ENCODE data around the gene HDAC5. TPM values are rescaled to one million over a fixed set of nuclear protein-coding genes. Genes with fewer than 3 reads are reported as not detected.

Gene HDAC5
- total RNA-seq, 4 donors from 2014 or later = 45.3 to 182 (median 70.8) TPM

GRCh38 chr17:44111777-44112176, 11.7 kb downstream of the HDAC5 start:
- Histone ChIP-seq H3K4me3 (no peak overlapping the region), H3K36me3 (no peaks in the 10 kb centered on the region), H3K27me3 (no peaks in the 10 kb centered on the region), H3K27ac (peak overlapping the region; percentile 77 to 94 (median 87)), H3K9me3 (no peaks in the 10 kb centered on the region), H3K4me1 (peaks cover 46 to 66% (median 50%) of the 10 kb centered on the region in 4 donors)
- no peak for DNase-seq
- in situ Hi-C loops (cut with MboI; ENCODE audit: low pct_ligation_motif_present in 1 of 4, low pct_unique_long_range_greater_than_20kb in 1 of 4, low sequenced_read_pairs in 3 of 4) (no loop called here), intact Hi-C loops (cut with DNase I; ENCODE audit: low total_unique reads) (no loop called here)
- WGBS, 2 donors (ENCODE audit: low coverage in 1 of 2) = 62% methylated on average over 3 of the region's 3 CpGs; no CpG with 5 or more reads in 1 of the 2 donors
- TF ChIP-seq POLR2AphosphoS5 (IDR thresholded peaks at IDR 0.05) (no peak), POLR2A (IDR thresholded peaks at IDR 0.05) (no peak), EP300 (IDR thresholded peaks at IDR 0.05; ENCODE audit: low read depth) (no peak), CTCF (IDR thresholded peaks at IDR 0.05) (no peak)

- Histone ChIP-seq H3K27ac (peak overlapping the region; percentile 77 to 94 (median 87)), H3K9me3 (no peaks in the 10 kb centered on the region), H3K27me3 (no peaks in the 10 kb centered on the region), H3K4me3 (peak overlapping the region; percentile 7 to 39 (median 20)), H3K36me3 (no peaks in the 10 kb centered on the region), H3K4me1 (peaks cover 46 to 66% (median 50%) of the 10 kb centered on the region in 4 donors)
- DNase-seq = peak; percentile 97
- TF ChIP-seq EP300 (IDR thresholded peaks at IDR 0.05; ENCODE audit: low read depth) (peak; percentile 10), POLR2A (IDR thresholded peaks at IDR 0.05) (peak; percentile 37), POLR2AphosphoS5 (IDR thresholded peaks at IDR 0.05) (peak; percentile 84 to 96 (median 87)), CTCF (IDR thresholded peaks at IDR 0.05) (no peak)
- WGBS, 2 donors (ENCODE audit: low coverage in 1 of 2) = 8% methylated on average over 27 of the region's 28 CpGs; no CpG with 5 or more reads in 1 of the 2 donors
- intact Hi-C loops (cut with DNase I; ENCODE audit: low total_unique reads) = no loop called here
- in situ Hi-C loops (cut with MboI; ENCODE audit: low pct_ligation_motif_present in 1 of 4, low pct_unique_long_range_greater_than_20kb in 1 of 4, low sequenced_read_pairs in 3 of 4) = no loop called here
These were observed 12.4 kb downstream of the HDAC5 start for GRCh38 chr17:44110823-44111633.

GRCh38 chr17:44110011-44110686, 13.3 kb downstream of the HDAC5 start:
- TF ChIP-seq EP300 (IDR thresholded peaks at IDR 0.05; ENCODE audit: low read depth) (no peak), CTCF (IDR thresholded peaks at IDR 0.05) (no peak), POLR2A (IDR thresholded peaks at IDR 0.05) (no peak), POLR2AphosphoS5 (IDR thresholded peaks at IDR 0.05) (no peak)
- Histone ChIP-seq H3K4me1 (peaks cover 46 to 60% (median 50%) of the 10 kb centered on the region in 4 donors), H3K36me3 (no peaks in the 10 kb centered on the region), H3K4me3 (peak overlapping the region in 3 of 4 donors; percentile 12 to 39 (median 27)), H3K27ac (peak overlapping the region; percentile 77 to 94 (median 87)), H3K27me3 (no peaks in the 10 kb centered on the region), H3K9me3 (no peaks in the 10 kb centered on the region)
- 73 to 75% methylated on average over 4 to 10 of the region's 10 CpGs for WGBS, 2 donors (ENCODE audit: low coverage in 1 of 2)
- in situ Hi-C loops (cut with MboI; ENCODE audit: low pct_ligation_motif_present in 1 of 4, low pct_unique_long_range_greater_than_20kb in 1 of 4, low sequenced_read_pairs in 3 of 4) (no loop called here), intact Hi-C loops (cut with DNase I; ENCODE audit: low total_unique reads) (no loop called here)
- no peak for DNase-seq

- Histone ChIP-seq H3K9me3 (no peaks in the 10 kb centered on the region), H3K4me3 (no peak overlapping the region), H3K36me3 (no peaks in the 10 kb centered on the region), H3K27ac (peak overlapping the region; percentile 77 to 94 (median 87)), H3K4me1 (peaks cover 46 to 60% (median 50%) of the 10 kb centered on the region in 4 donors), H3K27me3 (no peaks in the 10 kb centered on the region)
- in situ Hi-C loops (cut with MboI; ENCODE audit: low pct_ligation_motif_present in 1 of 4, low pct_unique_long_range_greater_than_20kb in 1 of 4, low sequenced_read_pairs in 3 of 4) (no loop called here), intact Hi-C loops (cut with DNase I; ENCODE audit: low total_unique reads) (no loop called here)
- DNase-seq = no peak
- TF ChIP-seq POLR2AphosphoS5 (IDR thresholded peaks at IDR 0.05) (no peak), CTCF (IDR thresholded peaks at IDR 0.05) (no peak)
- WGBS, 2 donors (ENCODE audit: low coverage in 1 of 2) = 64% methylated on average over 4 of the region's 4 CpGs; no CpG with 5 or more reads in 1 of the 2 donors
These were observed 14.2 kb downstream of the HDAC5 start for GRCh38 chr17:44109312-44109630.

Measured in transverse colon (tissue), 4 donors.